ENCODE data around the gene DCAF5.
"Not testable (repeated sequence)": the region's sequence is repeated elsewhere in the genome, so short reads cannot be mapped to it uniquely, and the experiment has no call there.

The DCAF5 gene

DNA sequence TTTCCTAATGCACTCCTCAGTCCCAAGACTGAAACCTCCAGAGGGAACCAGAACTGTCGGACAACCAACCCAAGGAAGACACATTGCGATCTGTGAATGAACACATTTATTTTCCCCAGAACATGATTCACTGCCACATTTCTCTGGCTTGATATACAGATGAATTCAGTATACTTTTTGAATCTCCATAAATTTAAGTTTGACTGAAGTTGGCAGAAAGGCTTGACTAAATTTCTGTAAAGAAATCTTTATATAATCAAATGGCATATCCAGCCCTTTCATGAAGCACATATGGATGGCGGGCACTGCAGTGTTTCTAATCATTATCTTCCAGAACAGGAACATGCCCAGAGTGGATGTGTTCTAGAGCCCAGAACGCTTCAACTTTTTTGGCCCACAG is 56.7 kb downstream of the DCAF5 start:
- no peak for DNase-seq (ENCODE audit: low spot score)

- DNase-seq (ENCODE audit: low spot score) = no peak
Observed at GRCh38 chr14:69094481-69094880, 58.4 kb downstream of the DCAF5 start.

- peak; percentile 57 for DNase-seq (ENCODE audit: low spot score)
Observed at GRCh38 chr14:69093631-69094421, 59.1 kb downstream of the DCAF5 start.

GRCh38 chr14:69092840-69093422 is 60.0 kb downstream of the DCAF5 start:
- no peak for DNase-seq (ENCODE audit: low spot score)

DNA sequence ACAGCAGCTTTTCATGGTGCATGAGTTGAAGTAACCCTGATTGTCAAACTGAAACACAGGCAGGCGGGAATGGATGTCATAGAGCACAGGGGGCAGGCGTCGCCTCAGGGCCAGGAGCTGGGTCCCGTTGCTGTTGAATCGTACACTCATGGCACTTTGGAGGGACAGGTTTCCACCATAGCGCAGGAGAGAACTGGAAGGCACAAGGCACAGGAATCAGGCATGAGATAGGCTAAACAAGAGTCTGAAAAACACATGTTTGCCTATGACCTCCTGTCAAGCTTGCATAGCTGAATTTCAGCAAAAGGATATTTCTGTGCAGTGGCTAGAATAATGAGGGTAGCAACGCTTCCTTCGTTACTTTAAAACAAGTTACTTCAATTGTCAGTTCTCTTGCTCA is 61.2 kb downstream of the DCAF5 start:
- DNase-seq (ENCODE audit: low spot score) = no peak

GRCh38 chr14:69091006-69091405 is 61.9 kb downstream of the DCAF5 start:
- no peak for DNase-seq (ENCODE audit: low spot score)

- DNase-seq (ENCODE audit: low spot score) = peak; percentile 27
Observed at GRCh38 chr14:69090187-69090789, 62.6 kb downstream of the DCAF5 start.

- no peak for DNase-seq (ENCODE audit: low spot score)
Observed at GRCh38 chr14:69089046-69089445, 63.9 kb downstream of the DCAF5 start.

DNA sequence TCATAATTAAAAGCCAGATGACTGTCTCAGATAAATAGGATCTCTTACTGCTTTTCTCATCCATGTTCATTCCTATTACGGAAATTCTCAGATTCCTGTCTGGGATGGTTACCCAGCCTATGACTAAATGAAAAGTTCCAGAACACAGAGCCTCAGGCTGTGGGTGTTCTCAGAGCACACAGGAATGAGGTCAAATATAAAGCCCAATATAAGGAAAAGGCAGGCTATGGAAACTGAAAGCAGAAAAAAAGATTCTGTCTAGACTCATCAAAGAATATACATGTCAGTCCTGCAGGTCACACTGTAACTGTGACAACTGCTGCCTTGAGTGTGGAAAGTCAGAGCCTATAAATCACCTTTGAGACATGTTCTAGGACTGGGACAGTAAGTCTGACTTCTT is 64.3 kb downstream of the DCAF5 start:
- peak; percentile 44 for DNase-seq (ENCODE audit: low spot score)

DNA sequence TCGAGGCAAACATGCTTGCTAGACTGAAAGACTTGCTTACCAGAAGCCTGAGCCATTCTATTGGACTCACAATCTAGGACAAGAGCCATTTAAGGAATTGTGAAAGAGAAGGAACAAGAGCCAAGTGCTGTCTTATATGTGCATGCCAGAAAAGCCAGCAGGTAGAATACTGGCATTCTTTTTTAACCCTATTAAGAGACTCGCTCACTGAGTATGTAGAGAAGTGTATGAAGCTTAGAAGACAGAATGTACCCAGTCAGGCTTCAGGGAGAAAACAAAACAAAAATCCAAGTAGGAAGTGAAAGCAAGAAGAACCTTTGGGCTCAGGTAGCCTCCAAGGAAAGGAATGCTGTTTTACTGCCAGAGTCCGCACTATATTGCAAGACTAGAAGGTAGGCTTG is 65.9 kb downstream of the DCAF5 start:
- DNase-seq (ENCODE audit: low spot score) = no peak

DNA sequence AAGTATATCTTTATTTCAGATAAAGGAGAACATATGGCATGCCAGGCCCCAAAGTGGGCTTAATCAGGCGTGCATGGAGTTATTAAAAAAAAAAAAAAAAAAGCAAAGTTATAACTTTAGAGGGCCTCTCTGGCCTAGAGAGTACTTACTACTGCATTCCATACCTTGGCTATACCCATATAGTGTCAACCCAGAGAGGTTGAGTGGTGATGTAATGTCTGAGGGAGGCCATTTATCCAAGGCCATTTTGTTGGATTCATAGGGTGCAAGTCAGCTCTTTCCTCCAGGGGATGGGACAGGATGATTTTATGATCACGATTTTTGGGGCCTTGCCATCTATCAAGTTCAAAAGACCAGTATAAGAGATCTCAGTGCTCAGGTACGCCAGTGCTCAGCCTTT is 66.4 kb downstream of the DCAF5 start:
- DNase-seq (ENCODE audit: low spot score) = no peak

DNA sequence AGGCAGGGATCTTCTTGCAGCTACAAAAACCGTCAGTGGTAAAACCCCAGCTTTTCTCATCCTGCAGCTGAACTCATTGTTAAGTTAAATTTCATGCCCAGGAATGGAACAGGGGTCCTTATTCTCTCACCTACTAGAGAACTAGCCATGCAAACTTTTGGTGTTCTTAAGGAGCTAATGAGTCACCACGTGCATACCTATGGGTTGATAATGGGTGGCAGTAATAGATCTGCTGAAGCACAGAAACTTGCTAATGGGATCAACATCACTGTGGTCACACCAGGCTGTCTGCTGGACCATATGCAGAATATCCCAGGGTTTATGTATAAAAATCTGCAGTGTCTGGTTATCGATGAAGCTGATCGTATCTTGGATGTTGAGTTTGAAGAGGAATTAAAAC is 68.9 kb downstream of the DCAF5 start:
- no peak for DNase-seq (ENCODE audit: low spot score)

- no peak for DNase-seq (ENCODE audit: low spot score)
Observed at GRCh38 chr14:69083181-69083580, 69.7 kb downstream of the DCAF5 start.

DNA sequence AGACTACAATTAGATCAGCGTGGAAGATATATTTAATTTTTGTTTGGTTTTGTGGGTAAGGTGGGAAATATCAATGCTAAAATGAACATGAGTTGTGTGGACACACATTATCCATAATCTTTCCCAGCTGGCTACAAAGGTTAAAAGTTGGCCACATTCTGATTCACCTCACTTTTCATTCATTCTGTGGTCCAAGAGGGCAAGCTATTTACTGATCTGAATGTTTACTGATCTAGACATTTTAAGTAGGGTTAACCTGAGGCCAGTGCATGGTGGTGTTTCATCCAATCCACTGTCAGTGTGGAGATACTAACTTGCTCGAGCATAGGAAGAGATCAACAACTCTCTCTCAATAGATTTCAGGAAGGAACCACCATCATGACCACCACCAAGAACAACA is 71.6 kb downstream of the DCAF5 start:
- no peak for DNase-seq (ENCODE audit: low spot score)

- DNase-seq (ENCODE audit: low spot score) = no peak
Observed at GRCh38 chr14:69079747-69080146, 73.2 kb downstream of the DCAF5 start.

- DNase-seq (ENCODE audit: low spot score) = peak; percentile 63
Observed at GRCh38 chr14:69079188-69079742, 73.7 kb downstream of the DCAF5 start.

DNA sequence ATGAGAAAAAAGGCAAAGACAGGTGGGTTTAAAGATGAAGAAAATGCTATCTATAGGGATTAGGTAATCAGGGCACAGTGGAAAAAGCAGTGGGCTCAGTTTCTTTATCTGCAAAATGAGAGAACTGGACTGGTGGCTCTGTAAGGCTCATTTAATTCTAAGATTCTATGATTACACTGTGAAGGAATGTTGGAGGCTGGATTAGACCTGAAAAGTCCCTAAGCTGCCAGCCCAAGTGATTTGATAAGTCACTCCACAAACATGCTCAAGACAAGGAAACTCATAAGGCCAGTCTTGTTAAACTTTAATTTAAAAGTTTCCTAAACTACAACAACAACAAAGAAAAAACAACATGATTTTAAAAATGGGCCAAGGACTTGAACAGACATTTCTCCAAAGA is 75.1 kb downstream of the DCAF5 start:
- DNase-seq (ENCODE audit: low spot score) = peak; percentile 74

DNA sequence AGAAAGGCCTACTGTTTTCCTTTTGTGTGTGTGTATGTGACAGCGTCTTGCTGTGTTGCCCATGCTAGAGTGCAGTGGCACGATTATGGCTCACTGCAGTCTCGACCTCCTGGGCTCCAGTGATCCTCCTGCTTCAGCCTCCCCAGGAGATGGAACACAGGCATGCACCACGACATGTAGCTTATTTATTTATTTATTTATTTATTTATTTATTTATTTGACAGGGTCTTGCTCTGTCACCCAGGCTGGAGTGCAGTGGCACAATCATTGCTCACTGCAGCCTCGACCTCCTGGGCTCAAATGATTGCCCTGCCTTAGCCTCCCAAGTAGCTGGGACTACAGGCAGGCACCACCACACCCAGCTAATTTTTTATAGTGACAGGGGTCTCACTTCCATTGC is 75.7 kb downstream of the DCAF5 start:
- not testable (repeated sequence) for DNase-seq (ENCODE audit: low spot score)

DNA sequence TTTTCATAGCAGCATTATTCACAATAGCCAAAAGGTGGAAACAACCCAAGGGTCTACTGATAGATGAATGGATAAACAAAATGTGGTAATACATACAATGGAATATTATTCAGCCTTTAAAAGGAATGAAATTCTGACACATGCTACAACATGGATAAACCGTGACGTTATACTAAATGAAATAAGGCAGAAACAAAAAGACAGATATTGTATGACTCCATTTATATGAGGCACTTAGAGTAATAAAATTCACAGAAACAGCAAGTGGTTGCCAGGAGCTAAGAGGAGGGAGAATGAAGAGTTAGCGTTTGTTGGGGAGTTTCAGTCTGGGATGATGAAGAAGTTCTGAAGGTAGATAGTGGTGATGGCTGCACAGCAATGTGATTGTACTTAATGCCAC is 76.6 kb downstream of the DCAF5 start:
- no peak for DNase-seq (ENCODE audit: low spot score)

DNA sequence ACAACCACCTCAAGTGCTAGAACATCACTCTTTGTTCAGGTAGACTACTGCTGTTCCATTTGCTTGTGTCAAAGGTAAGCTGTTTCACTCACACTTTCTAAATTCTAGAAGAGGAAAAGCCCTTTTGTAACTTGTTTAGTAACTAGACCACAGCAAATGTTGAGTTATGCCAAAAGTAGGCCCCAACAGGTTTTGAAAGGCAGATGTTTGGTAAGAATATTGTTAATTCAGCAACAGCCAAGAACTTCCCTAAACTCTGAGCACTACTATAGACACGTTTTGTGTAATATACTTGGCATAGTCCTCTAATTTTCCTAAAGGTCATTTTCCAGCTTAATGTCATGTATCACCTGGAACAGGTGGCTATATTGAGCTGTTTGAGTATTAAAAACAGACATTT is 79.0 kb downstream of the DCAF5 start:
- DNase-seq (ENCODE audit: low spot score) = no peak

DNA sequence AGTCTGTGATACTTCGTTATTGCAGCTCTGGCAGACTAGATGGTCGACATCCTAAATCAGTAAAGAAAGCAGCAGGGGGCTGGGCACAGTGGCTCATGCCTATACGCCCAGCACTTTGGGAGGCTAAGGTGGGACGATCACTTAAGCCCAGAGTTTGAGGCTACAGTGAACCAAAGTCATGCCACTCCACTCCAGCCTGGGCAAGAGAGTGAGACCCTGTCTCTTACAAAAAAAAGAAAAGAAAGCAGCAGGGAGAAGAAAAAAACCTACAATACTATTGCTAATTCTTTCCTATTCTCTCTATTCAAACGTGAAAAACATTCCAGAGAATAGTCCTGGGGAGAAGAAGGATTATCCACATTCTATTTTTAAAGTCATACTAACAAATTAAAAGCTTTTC is 79.5 kb downstream of the DCAF5 start:
- DNase-seq (ENCODE audit: low spot score) = no peak

GRCh38 chr14:69072584-69072983 is 80.3 kb downstream of the DCAF5 start:
- DNase-seq (ENCODE audit: low spot score) = no peak

GRCh38 chr14:69068744-69069421 is 84.0 kb downstream of the DCAF5 start:
- peak; percentile 69 for DNase-seq (ENCODE audit: low spot score)
